Activated effector memory CD4-positive, alpha-beta T cell treated with anti-CD3 and anti-CD28 coated beads, Interleukin-2, amount 50 U/mL, for 16 hours (primary cell): Measurements from ENCODE around the gene BRAF.
"Not testable (repeated sequence)": the region's sequence is repeated elsewhere in the genome, so short reads cannot be mapped to it uniquely, and the experiment has no call there.

Experiments used
- DNase-seq: peaks from one replicate; pipeline ENCODE4 v3.0.0-alpha.2; 2020

The BRAF gene

GRCh38 chr7:140917258-140917657 lies 7.5 kb downstream of the BRAF start:
- no peak for DNase-seq

GRCh38 chr7:140915935-140916555 lies 8.7 kb downstream of the BRAF start:
- DNase-seq, result no peak

- no peak for DNase-seq
Observed at GRCh38 chr7:140914083-140914482, 10.6 kb downstream of the BRAF start.

GRCh38 chr7:140913596-140913928 lies 11.2 kb downstream of the BRAF start:
- DNase-seq, result not testable (repeated sequence)

GRCh38 chr7:140911746-140912145 lies 13.0 kb downstream of the BRAF start:
- no peak for DNase-seq

- DNase-seq, result no peak
Observed at GRCh38 chr7:140909476-140910161, 15.1 kb downstream of the BRAF start.

GRCh38 chr7:140908361-140908760 lies 16.4 kb downstream of the BRAF start:
- no peak for DNase-seq

- no peak for DNase-seq
Observed at GRCh38 chr7:140903741-140904480, 20.8 kb downstream of the BRAF start.

GRCh38 chr7:140902303-140902953 lies 22.3 kb downstream of the BRAF start:
- DNase-seq, result no peak

- no peak for DNase-seq
Observed at GRCh38 chr7:140901941-140902302, 22.8 kb downstream of the BRAF start.

- no peak for DNase-seq
Observed at GRCh38 chr7:140899883-140900282, 24.8 kb downstream of the BRAF start.

- no peak for DNase-seq
Observed at GRCh38 chr7:140898786-140899536, 25.8 kb downstream of the BRAF start.

GRCh38 chr7:140896996-140897395 lies 27.7 kb downstream of the BRAF start:
- DNase-seq, result no peak

GRCh38 chr7:140889645-140890044 lies 35.1 kb downstream of the BRAF start:
- DNase-seq, result no peak

GRCh38 chr7:140889150-140889549 lies 35.6 kb downstream of the BRAF start:
- DNase-seq, result no peak

GRCh38 chr7:140888087-140888486 lies 36.6 kb downstream of the BRAF start:
- no peak for DNase-seq

- DNase-seq, result no peak
Observed at GRCh38 chr7:140885735-140886334, 38.9 kb downstream of the BRAF start.

GRCh38 chr7:140883378-140883777 lies 41.4 kb downstream of the BRAF start:
- no peak for DNase-seq

GRCh38 chr7:140882834-140883233 lies 41.9 kb downstream of the BRAF start:
- DNase-seq, result not testable (repeated sequence)

GRCh38 chr7:140881507-140882228 lies 43.1 kb downstream of the BRAF start:
- DNase-seq, result no peak

GRCh38 chr7:140877249-140877524 lies 47.5 kb downstream of the BRAF start:
- DNase-seq, result no peak
